Measurements from ENCODE around the gene YAF2.

DNA sequence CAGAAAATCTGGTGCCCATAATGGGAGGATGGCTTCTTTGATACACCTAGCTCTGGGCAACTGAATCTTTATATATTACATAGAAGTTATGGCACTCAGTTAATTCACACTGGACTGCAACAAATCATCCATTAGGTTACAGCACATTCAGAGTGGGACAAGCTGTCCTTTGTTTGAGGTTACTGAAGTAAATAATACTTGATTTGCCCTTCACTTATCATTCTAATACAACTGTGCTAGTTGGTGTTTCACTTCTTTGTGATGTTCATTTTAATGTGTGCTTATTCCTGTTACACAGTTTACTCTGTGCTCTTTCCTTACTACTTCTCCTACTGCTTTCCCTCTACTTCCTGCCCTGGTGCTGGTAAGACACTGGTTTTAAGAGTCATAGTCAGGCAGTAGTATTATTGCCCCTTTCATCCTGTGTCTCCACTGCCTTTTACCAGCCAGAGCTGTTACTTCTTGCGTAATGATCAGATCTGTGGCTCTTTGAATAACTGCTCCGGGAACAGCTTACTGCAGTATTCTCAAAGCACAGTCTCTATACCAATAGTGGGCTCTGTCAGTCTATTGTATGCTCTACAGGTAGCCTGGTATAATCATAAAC, 57.0 kb downstream of the YAF2 start:
- no peak for TF ChIP-seq EGR1 (IDR thresholded peaks at IDR 0.05)
- TF ChIP-seq, protein P1, sequence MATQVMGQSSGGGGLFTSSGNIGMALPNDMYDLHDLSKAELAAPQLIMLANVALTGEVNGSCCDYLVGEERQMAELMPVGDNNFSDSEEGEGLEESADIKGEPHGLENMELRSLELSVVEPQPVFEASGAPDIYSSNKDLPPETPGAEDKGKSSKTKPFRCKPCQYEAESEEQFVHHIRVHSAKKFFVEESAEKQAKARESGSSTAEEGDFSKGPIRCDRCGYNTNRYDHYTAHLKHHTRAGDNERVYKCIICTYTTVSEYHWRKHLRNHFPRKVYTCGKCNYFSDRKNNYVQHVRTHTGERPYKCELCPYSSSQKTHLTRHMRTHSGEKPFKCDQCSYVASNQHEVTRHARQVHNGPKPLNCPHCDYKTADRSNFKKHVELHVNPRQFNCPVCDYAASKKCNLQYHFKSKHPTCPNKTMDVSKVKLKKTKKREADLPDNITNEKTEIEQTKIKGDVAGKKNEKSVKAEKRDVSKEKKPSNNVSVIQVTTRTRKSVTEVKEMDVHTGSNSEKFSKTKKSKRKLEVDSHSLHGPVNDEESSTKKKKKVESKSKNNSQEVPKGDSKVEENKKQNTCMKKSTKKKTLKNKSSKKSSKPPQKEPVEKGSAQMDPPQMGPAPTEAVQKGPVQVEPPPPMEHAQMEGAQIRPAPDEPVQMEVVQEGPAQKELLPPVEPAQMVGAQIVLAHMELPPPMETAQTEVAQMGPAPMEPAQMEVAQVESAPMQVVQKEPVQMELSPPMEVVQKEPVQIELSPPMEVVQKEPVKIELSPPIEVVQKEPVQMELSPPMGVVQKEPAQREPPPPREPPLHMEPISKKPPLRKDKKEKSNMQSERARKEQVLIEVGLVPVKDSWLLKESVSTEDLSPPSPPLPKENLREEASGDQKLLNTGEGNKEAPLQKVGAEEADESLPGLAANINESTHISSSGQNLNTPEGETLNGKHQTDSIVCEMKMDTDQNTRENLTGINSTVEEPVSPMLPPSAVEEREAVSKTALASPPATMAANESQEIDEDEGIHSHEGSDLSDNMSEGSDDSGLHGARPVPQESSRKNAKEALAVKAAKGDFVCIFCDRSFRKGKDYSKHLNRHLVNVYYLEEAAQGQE (IDR thresholded peaks at IDR 0.05; ENCODE audit: low read depth) = no peak
- TF ChIP-seq TEAD4 (IDR thresholded peaks at IDR 0.05) = no peak
- TF ChIP-seq EP300 (IDR thresholded peaks at IDR 0.05; ENCODE audit: borderline replicate concordance) = no peak
- TF ChIP-seq TAF1 (IDR thresholded peaks at IDR 0.05; ENCODE audit: low read depth) = no peak
- TF ChIP-seq, protein P2, sequence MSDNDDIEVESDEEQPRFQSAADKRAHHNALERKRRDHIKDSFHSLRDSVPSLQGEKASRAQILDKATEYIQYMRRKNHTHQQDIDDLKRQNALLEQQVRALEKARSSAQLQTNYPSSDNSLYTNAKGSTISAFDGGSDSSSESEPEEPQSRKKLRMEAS (IDR thresholded peaks at IDR 0.05) = no peak
- no peak for TF ChIP-seq NFIC (IDR thresholded peaks at IDR 0.05)
- no peak for TF ChIP-seq FOXM1 (IDR thresholded peaks at IDR 0.05; ENCODE audit: borderline replicate concordance, low read depth)

Measured in Ishikawa (cell line).